HG03432 (cell line): Measurements from ENCODE around the gene SMG6.

ENCODE experiments used
- ATAC-seq: cut with Tn5 transposase; IDR thresholded peaks from one replicate; pipeline ENCODE4 v1.9.1; 2021; ENCODE audit warnings: mild to moderate bottlenecking, moderate library complexity; ENCODE audit not compliant: unreplicated experiment

Gene SMG6

DNA sequence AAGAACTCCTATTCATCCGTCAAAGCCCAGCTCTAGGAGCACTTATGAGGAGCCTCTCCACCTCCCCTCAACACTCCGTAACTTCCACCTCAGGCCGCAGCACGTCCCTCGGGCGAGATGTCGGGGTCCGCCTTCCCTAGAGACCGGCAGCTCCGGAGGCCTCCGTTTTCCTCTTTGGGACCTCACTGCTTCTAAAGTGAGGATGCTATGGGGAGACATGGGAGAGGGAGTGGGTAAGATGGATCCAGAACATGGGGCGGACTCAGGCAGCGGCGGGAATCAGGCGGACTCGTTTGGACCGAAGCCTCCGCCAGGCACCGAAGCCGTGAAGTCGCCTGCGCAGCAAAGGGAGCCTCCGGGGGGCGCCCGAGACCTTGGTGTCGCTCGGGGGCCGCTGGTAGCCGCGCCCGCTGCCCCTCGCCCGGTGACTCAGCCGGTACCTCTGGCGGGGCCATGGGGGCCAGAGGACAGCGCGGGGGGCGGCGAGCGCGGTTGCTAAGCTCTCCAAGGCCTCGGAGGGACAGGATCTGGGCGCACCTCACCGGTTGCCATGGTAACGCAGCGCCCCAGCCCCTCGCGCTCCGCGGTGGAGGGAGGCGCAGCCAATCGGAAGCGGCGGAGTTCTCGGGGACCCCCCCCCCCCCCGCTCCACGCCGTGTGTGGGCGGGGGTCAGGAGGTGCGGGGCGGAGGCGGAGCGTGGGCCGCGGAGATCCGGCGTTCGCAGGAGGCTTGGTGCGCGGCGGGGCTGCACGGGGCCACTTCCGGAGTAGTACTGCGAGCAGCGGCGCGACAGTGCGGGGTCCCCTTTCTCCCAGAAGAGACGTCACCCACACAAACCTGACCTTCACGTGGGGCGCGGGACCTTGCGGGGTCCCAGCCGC is 250.0 kb downstream of the SMG6 start:
- no peak for ATAC-seq

DNA sequence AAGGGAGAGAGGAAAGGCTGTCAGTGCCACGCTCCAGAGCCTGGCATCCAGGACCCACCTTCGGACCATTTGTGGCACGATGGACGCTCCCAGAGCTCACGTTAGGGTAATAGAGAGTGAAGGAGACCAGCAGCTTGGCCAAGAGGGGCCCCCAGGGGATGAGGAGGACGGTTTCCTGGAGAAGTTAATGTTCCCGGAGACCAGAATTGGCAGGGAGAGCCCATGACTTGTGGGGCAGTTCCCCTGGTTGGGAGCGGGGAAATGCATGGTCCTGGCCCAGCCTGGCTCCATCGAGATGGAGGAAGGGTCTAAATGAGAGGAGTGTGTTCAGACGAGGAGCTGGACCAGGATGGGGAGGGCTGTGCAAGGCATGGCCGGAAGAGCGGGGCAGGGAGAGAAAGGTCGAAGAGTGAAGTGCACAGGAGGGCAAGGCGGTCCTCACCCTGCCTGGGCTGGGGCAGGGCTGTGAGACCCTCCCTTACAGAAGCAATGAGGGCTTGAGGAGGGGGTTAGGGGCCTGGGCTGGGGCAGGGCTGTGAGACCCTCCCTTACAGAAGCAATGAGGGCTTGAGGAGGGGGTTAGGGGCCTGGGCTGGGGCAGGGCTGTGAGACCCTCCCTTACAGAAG is 251.5 kb downstream of the SMG6 start:
- ATAC-seq: no peak

DNA sequence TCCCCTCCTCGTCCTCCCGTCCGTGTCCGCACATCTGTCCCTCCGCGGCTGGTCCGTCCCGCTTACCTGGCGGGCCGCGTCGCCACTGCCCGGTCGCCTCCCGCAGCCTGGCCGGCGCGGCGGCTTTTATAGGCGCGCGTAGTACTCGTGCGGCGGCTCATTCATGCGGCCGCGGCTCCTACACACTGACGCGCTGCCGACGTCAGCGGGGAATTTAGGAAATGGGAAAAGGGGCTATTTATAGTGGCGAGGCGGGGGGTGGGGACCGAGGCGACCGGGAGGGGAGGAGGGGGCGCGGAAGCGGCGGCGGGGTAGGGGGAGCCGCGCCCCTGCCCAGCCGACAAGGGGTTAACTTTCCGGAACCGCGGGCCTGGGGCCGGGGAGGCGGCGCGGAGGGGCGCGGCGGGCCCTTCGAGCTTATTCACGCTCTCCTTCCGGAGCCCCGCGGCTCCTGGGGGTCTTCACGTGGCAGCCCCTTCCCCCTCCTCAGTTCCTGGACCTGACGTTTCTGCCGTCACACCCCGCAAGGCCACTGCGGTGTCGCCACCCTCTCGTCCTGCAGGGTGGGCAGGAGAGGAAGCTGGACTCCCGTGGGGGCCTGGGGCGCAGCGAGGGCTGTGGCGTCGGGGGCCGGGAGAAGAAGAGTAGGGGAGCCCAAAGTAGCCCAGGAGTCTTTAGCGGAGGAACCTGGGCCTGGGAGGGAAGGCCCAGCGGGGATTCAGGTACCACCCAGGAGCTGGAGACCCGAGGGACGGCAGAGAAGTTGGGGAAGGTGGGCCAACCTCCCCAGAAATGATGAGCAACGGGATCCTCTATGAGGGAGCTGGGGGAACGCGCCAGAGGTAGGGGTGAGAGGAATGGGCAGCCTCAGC is 252.3 kb downstream of the SMG6 start:
- ATAC-seq: no peak

DNA sequence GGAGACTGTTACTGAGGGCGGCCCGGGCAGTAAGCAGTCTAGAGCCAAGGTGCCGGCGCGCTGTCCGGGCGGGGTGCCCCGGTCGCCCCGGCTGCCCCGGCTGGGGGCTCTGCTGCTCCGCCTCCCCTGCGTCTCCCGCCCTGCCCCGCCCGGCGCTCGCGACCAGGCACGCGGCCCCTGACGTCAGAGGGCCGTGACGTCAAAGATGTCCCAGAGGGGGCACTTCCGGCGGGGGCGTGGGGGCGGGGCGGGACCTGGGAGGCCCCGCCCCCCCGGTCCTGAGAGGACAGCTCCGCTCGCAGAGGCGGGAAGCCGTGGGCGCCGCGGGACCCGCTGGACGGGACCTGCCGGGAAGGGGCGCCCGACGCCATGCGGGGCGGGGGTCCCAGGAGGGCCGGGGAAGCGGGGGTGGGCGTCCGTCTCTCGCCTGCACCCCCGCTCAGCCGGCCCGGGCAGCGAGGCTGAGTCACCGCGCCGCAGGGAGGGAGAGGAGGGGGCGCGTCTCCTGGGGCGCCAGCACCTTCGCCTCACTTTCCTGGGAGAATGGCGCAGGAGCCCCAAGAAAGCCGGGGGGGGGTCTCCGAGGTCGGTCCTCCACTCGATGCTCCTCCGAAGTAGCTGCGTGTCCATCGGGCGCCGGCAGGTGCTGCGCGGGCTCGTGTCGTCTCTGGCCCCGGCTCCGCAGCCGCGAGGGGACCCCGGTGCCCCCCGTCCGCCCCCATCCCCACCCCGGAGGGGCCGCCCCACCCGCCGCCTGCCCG is 253.1 kb downstream of the SMG6 start:
- peak; percentile 22 for ATAC-seq

DNA sequence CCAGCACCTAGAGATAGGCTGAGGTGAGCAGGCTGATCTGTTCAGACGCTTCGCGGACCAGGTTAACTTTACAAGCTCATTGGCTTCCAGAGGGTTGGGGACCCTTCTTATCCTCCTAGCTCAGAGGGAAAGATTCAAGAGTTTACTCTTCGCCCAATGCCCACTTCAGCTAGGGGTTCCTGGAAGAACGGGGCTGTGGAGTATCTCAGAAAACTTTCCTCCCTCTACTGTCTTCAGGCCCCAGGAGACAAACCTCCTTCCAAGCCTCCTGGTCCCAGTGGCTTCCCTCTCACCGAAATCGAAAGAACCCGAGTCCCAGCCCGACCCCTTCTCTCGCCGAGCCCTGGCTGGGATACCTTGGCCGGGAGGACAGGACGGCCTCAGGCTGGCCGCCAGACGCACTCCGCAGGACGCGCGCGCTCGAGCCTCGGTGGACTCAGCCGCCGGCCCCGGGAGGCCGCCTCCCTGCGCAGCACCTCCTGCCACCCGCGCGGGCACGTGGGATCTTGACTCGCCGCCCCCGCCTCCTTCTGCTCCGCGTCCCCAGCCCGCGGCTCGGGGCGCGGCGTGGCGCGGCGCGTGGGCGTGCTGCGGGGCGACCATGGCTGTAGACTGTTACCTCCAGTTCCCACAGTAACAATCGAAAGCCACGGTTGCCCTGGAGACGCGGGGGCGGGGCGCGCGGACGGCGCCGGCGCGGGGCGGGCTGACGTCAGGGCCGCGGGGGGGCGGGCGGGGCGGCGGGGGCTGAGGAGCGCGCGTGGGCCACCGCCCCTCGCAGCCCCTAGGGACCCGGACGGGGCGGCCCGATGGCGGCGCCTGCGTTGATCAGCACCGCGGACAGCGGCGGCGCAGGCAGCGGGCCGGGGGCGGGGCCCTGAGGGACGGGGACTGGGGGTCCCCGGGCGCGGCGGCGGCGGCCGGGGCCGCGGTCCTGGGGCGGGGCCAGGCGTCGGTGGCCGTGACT is 254.0 kb downstream of the SMG6 start:
- ATAC-seq: peak; percentile 48

DNA sequence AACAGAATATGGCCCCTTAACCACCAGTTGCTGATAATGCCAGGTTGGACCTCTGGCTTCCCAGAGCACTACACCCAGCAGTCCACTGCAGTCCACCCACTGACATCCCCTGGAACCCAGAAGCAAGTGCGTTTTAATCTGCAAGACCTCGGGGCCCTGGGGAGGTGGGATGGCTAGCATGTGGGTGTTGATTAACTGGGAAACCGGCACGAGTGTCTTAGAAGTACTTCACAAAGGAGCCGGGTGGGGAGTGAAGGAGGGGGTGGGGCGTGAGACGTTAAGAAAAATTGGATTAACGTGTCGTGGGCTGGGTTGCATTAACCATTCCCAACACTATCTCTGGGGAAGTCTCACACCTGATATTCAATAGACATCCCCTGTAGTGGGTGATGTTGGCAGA is 254.8 kb downstream of the SMG6 start:
- ATAC-seq: no peak

DNA sequence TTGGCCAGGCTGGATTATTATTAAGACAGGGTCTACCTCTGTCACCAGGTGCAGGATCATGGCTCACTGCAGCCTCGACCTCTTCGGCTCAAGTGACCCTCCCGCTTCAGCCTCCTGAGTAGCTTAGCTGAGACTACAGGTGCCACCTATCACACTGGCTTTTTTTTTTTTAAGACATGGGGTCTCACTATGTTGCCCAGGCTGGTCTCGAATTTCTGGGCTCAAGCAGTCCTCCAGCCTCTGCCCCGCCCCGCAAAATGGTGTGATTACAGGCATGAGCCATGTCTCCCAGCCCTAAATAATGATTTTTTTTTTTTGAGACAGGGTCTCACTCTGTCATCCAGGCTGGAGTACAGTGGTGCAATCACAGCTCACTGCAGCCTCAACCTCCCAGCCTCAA is 256.0 kb downstream of the SMG6 start:
- ATAC-seq: no peak

DNA sequence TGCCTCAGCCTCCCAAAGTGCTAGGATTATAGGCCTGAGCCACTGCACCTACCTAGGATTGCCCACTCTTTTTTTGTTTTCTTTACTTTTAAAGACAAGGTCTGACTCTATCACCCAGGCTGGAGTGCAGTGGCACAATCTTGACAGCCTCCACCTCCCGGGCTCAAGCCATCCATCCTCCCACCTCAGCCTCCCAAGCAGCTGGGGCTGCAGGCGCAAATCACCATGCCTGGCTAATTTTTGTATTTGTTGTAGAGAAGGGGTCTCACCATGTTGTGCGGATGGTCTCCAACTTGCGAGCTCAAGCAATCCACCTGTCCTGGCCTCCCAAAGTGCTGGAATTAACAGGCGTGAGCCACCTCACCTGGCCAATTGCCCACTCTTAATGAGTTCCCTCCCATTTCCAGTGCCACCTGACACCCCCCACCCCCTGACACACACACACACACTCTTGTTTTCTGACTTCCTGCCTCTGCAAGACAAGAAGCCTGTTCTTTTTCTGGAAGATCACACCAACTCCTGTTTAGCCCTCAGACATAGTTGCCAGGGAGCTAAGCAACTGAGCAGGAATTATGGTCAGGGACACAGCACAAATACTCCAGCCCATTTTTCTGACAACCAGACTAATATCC is 259.2 kb downstream of the SMG6 start:
- ATAC-seq: no peak

DNA sequence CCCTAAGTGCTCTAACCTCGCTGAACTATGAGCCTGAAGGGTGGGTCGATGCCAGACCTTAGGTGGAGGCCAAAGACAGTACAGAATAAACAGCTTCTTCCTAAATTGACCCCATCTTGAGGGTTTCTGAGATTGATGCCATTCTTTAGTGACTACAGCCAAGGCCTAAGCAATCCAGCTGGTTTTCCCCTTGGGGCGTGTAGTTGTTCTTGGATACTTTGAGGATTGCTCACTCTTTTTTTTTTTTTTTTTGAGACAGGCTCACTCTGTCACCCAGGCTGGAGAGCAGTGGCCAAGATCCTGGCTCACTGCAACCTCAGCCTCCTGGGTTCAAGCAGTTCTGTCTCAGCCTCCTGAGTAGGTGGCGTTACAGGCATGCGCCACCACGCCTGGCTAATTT is 259.8 kb downstream of the SMG6 start:
- no peak for ATAC-seq

DNA sequence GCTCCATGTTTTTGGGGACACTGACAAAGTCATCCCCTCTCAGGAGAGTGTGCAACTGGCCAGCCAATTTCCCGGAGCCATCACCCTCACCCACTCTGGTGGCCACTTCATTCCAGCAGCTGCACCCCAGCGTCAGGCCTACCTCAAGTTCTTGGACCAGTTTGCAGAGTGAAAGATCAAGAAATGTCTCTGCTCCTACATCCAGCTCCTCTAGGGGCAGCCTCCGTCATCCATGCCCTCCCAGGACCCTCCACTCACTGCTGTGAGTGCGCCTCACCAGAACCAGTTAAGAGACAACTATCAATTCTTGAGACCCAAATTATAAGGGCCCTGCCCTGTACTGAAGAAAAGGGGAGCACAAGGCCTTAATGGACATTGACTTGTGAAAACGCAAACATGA is 260.7 kb downstream of the SMG6 start:
- ATAC-seq: no peak

DNA sequence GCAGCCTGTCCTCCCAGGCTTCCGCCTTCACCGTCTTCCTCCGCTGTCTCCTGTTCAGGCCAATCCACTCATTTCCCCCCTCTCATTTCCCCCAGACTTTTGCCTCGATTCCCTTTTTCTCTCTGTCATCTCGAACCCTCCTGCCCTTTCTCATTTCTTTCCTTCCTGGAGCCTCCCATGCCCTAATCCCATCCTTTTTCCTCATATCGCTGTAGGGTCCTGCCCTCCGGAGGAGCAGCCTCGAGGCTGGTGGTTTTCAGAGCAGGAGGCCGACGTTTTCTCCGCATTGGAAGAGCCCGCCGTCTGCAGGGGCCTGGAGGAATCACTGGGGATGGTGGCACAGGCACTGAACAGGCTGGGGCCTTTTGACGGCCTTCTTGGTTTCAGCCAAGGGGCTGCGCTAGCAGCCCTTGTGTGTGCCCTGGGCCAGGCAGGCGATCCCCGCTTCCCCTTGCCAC is 261.2 kb downstream of the SMG6 start:
- no peak for ATAC-seq

DNA sequence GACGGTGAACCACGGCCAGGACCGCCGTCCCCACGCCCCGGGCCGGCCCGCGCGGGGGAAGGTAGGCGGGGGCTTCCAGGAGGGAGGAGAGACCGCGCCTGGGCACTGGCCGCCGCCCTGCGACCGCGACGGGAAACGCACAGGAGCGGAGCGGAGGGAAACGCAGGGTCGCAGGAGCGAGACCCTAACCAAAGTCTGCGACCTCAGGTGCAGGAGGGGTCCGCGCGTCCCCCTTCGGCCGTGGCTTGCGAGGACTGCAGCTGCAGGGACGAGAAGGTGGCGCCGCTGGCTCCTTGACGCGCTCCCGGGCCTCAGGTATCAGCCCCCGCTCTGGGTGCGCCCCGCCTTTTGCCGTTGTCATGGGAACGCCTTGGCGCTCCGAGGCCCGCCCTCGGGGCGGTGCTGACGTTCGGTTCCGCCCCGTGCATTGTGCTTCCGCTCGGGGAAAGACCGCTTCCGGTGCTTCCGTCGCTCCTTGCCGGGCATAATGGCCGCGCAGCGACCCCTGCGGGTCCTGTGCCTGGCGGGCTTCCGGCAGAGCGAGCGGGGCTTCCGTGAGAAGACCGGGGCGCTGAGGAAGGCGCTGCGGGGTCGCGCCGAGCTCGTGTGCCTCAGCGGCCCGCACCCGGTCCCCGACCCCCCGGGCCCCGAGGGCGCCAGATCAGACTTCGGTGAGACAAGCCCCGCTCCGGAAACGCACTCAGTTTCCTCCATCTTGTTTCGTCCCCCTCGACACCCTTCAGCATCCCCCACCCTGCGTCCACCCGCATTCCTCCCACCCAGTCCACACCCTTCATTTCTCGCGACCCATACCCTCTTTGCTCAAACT is 261.8 kb downstream of the SMG6 start, which contains the start of gene OVCA2:
Gene OVCA2 (plus strand): TSS at position 462 of the 829 bp plus-strand sequence. CDS start 26 bp downstream, at position 488.
- ATAC-seq: peak; percentile 90

DNA sequence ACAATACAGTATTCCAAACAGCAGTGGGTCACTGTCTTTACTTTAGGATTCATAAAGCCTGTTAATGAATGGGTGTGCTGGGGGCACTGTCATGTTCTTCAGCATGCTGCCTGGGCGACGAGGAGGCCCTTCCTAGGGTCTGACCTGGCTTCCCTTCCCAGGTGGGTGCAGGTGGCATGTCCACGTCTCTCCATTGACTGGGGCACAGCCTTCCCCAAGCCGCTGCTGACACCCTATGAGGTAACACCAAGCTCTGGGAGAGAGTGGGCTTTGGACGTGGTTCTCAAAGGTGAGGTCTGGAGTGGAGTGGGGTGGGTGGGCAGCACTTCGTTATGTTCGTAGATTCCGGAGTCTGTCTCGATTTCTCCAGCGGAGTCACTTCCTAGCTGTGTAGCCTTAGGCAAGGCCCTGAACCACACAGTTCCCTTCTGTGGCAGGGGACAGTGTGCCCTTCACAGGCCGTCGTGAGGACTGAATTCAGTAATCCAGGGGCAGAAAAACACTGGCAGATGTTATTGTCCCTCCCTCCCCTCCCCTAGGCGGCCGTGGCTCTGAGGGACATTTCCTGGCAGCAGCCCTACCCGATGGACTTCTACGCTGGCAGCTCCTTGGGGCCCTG is 262.5 kb downstream of the SMG6 start:
- no peak for ATAC-seq

DNA sequence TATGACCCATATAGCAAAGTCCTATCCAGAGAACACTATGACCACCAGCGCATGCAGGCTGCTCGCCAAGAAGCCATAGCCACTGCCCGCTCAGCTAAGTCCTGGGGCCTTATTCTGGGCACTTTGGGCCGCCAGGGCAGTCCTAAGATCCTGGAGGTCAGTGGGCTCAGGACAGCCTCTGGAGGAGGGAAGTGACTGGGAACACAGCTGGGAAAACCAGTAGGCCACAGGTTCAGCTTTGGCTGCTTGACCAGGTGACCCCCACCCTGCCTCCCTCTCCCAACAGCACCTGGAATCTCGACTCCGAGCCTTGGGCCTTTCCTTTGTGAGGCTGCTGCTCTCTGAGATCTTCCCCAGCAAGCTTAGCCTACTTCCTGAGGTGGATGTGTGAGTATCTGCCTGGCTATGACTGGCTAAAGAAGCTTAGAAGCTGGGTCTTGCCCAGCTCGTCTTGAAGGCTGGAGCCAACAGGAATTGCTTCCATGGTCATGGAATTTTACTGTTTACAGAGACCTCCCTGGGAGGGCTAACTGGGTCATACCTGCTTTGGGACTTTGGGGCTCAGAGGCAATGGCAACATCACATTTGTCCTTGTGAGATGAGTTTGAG is 263.3 kb downstream of the SMG6 start:
- no peak for ATAC-seq

DNA sequence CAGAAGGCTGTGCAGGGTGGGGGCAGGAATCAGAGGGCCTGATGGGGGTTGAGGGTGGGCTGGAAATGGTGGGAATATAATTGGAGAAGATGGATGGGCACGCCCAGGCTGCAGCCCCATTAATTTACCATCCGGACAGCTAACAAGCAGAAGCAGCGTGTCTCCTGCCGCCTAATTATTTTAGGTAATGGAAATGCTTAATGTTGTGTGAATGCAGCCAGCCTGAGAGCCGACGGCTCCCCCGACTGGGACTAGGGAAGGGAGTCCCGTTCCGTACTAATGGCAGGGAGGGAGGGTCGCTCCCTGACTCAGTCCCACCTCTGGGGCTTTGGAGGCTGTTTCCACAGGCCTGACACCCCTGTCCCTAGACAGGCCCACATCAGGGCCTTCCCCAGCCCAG is 266.4 kb downstream of the SMG6 start:
- no peak for ATAC-seq

DNA sequence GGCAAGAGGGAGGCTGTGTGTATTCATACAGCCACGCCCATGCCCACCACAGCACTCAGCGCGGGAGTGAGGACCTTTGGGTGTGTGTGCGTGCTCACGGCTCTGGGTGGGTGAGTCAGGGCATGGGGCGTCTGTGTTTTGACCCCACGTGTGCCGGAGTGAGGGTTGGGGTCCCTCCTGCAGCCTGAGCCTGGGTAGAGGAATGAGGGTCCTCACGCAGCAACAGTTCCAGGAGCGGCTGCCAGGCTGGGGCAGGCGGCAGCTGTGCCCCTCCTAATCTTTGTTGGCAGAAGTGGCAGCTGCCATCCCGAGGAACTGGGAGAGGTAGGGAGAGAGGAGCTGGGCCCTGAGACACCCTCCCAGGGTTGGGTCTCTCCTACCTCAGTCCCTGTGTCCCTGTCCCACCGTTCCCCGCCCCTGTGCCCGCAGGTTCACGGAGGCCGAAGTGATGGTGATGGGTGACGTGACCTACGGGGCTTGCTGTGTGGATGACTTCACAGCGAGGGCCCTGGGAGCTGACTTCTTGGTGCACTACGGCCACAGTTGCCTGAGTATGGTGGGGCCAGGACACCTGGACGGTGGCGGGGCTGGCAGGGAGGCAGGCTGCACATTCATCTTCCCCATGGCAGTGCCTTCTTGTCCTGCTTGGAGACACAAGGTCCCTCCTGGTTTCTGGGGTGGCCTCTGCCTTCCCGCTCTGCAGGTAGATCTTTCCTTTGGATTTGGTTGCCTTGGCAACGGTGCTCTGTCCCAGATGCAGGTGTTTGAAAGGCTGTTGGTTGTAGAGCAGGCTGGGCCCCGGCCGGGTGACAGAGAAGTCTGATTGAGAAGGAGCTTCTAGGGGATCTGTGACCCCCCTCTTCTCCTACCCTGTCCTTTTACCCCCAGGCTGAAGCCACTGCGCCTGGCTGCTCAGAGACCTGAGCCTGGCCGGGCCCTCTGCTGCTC is 267.8 kb downstream of the SMG6 start:
- no peak for ATAC-seq
